Measurements from ENCODE around the gene ADH1A. TPM values are rescaled to one million over a fixed set of nuclear protein-coding genes. Genes with fewer than 3 reads are reported as not detected.

ADH1A gene
- total RNA-seq, 1 experiment from 2014 or later, result not detected

DNA sequence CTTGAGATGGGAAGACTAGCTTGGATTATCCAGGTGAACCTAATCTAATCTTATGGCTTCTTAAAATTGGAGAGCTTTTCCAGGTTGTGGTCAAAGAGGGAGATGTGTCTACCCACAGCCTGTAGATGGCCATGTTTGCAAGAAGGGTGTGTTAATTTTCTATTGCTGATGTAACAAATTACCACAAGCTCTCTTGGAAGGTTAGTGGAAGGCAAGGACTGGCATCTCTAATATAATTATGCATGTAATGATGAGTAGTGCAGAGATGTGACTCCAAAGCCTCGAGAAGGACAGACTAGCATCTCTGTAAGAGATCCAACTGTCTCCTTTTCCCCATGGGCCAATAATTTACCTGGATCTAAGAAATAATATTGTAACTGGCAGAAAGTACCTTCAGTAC, 33.6 kb upstream of the ADH1A start:
- no TSS peak for BruUV-seq (replicated peaks)
- no peaks in the 10 kb centered on the region for H3K79me2 ChIP-seq (ENCODE audit: insufficient read depth, low read length)
- ATAC-seq, result no peak
- no peak overlapping the region for H3K4me2 ChIP-seq (ENCODE audit: low read length)
- ChIA-PET CTCF (no interaction called here), RAD21 (ENCODE audit: low non-redundant PET in 1 of 2, low total read pairs in 2 of 2, uncharacterized antibody in 2 of 2, unreplicated experiment in 2 of 2) (no interaction called here), POLR2A (no interaction called here)
- no peak overlapping the region for H2AFZ ChIP-seq (ENCODE audit: low read depth, low read length, poor library complexity, severe bottlenecking)
- no peak overlapping the region for H3K9ac ChIP-seq (ENCODE audit: low read length)
- intact Hi-C loops (cut with micrococcal nuclease), result no loop called here
- H3K27me3 ChIP-seq (ENCODE audit: insufficient read depth, low read length), result no peaks in the 10 kb centered on the region
- no peaks in the 10 kb centered on the region for H4K20me1 ChIP-seq (ENCODE audit: insufficient read depth)
- no peaks in the 10 kb centered on the region for H3K4me1 ChIP-seq (ENCODE audit: control insufficient read depth in 1 of 2, insufficient read depth in 2 of 2, low read length in 2 of 2)
- H3K27ac ChIP-seq (ENCODE audit: low read depth, low read length), result no peak overlapping the region
- H3K36me3 ChIP-seq (ENCODE audit: control insufficient read depth in 1 of 2, insufficient read depth in 2 of 2, low read length in 2 of 2), result no peaks in the 10 kb centered on the region
- H3K4me3 ChIP-seq (replicated peaks in 1 of 2; ENCODE audit: low read depth in 1 of 2, low read length in 2 of 2), result no peak overlapping the region
- H3K9me2 ChIP-seq (ENCODE audit: insufficient read depth), result no peaks in the 10 kb centered on the region
- TF ChIP-seq, protein P1, sequence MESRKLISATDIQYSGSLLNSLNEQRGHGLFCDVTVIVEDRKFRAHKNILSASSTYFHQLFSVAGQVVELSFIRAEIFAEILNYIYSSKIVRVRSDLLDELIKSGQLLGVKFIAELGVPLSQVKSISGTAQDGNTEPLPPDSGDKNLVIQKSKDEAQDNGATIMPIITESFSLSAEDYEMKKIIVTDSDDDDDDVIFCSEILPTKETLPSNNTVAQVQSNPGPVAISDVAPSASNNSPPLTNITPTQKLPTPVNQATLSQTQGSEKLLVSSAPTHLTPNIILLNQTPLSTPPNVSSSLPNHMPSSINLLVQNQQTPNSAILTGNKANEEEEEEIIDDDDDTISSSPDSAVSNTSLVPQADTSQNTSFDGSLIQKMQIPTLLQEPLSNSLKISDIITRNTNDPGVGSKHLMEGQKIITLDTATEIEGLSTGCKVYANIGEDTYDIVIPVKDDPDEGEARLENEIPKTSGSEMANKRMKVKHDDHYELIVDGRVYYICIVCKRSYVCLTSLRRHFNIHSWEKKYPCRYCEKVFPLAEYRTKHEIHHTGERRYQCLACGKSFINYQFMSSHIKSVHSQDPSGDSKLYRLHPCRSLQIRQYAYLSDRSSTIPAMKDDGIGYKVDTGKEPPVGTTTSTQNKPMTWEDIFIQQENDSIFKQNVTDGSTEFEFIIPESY (IDR thresholded peaks at IDR 0.05; ENCODE audit: extremely low read depth, insufficient replicate concordance, low read length), result no peak
- TF ChIP-seq RAD21 (IDR thresholded peaks at IDR 0.05; ENCODE audit: low read depth) (no peak), EZH2 (IDR thresholded peaks at IDR 0.05) (no peak), EZH2phosphoT487 (IDR thresholded peaks at IDR 0.05; ENCODE audit: borderline replicate concordance) (no peak), SIN3A (IDR thresholded peaks at IDR 0.05; ENCODE audit: low read depth) (no peak), CTCF (IDR thresholded peaks at IDR 0.05 in 2 of 3, conservative IDR thresholded peaks at IDR 0.05 in 1 of 3; ENCODE audit: borderline replicate concordance in 1 of 3, insufficient read depth in 1 of 3, low read depth in 2 of 3, low read length in 2 of 3) (no peak), CEBPB (IDR thresholded peaks at IDR 0.05; ENCODE audit: low read depth) (no peak), JUND (IDR thresholded peaks at IDR 0.05) (no peak), YY1 (IDR thresholded peaks at IDR 0.05; ENCODE audit: extremely low read depth, insufficient replicate concordance, low read depth, low read length) (no peak), ZNF274 (IDR thresholded peaks at IDR 0.05; ENCODE audit: low read depth, low read length) (no peak), ZFX (IDR thresholded peaks at IDR 0.05) (no peak), FOSL1 (IDR thresholded peaks at IDR 0.05; ENCODE audit: low read depth) (no peak), SRF (IDR thresholded peaks at IDR 0.05; ENCODE audit: low read depth) (no peak)
- no peaks in the 10 kb centered on the region for H3K9me3 ChIP-seq (ENCODE audit: control insufficient read depth in 1 of 2, insufficient read depth in 1 of 2, low read depth in 1 of 2, low read length in 2 of 2)
- DNase-seq (ENCODE audit: low read depth, low spot score), result no peak

All from HCT116 (cell line).